ENCODE data around the gene ABHD16A.

Gene ABHD16A

GRCh38 chr6:31645325-31645724 lies 57.8 kb downstream of the ABHD16A start:
- Histone ChIP-seq H3K9ac (ENCODE audit: low read length) (no peak overlapping the region), H3K27me3 (ENCODE audit: control insufficient read depth, insufficient read depth, low read length) (no peaks in the 10 kb centered on the region), H3K36me3 (ENCODE audit: control insufficient read depth, insufficient read depth, low read length) (peaks cover 41% of the 10 kb centered on the region)

GRCh38 chr6:31643818-31644454 lies 59.2 kb downstream of the ABHD16A start:
- H3K36me3 ChIP-seq (ENCODE audit: control insufficient read depth, insufficient read depth, low read length): peaks cover 49% of the 10 kb centered on the region
- H3K27me3 ChIP-seq (ENCODE audit: control insufficient read depth, insufficient read depth, low read length): no peaks in the 10 kb centered on the region
- no peaks in the 10 kb centered on the region for H3K9me3 ChIP-seq (ENCODE audit: control insufficient read depth, low read length)

More at GRCh38 chr6:31645325-31645724, 57.8 kb downstream of the ABHD16A start:
- no peak overlapping the region for H3K4me3 ChIP-seq (ENCODE audit: low read length)
- H3K9me3 ChIP-seq (ENCODE audit: control insufficient read depth, low read length): no peaks in the 10 kb centered on the region
- H3K4me1 ChIP-seq (ENCODE audit: control insufficient read depth, insufficient read depth, low read length): no peaks in the 10 kb centered on the region

GRCh38 chr6:31642798-31643570 lies 60.1 kb downstream of the ABHD16A start:
- H3K36me3 ChIP-seq (ENCODE audit: control insufficient read depth, insufficient read depth, low read length): peaks cover 42% of the 10 kb centered on the region
- no peaks in the 10 kb centered on the region for H3K27me3 ChIP-seq (ENCODE audit: control insufficient read depth, insufficient read depth, low read length)
- no peak overlapping the region for H3K4me3 ChIP-seq (ENCODE audit: low read length)
- H3K9me3 ChIP-seq (ENCODE audit: control insufficient read depth, low read length): no peaks in the 10 kb centered on the region
- H3K9ac ChIP-seq (ENCODE audit: low read length): no peak overlapping the region
- H3K4me1 ChIP-seq (ENCODE audit: control insufficient read depth, insufficient read depth, low read length): no peaks in the 10 kb centered on the region

More at GRCh38 chr6:31643818-31644454, 59.2 kb downstream of the ABHD16A start:
- no peaks in the 10 kb centered on the region for H3K4me1 ChIP-seq (ENCODE audit: control insufficient read depth, insufficient read depth, low read length)
- no peak overlapping the region for H3K9ac ChIP-seq (ENCODE audit: low read length)
- H3K4me3 ChIP-seq (ENCODE audit: low read length): no peak overlapping the region

GRCh38 chr6:31641370-31641769 lies 61.8 kb downstream of the ABHD16A start:
- no peaks in the 10 kb centered on the region for H3K4me1 ChIP-seq (ENCODE audit: control insufficient read depth, insufficient read depth, low read length)
- no peak overlapping the region for H3K9ac ChIP-seq (ENCODE audit: low read length)
- peaks cover 37% of the 10 kb centered on the region for H3K36me3 ChIP-seq (ENCODE audit: control insufficient read depth, insufficient read depth, low read length)
- no peak overlapping the region for H3K4me3 ChIP-seq (ENCODE audit: low read length)
- no peaks in the 10 kb centered on the region for H3K27me3 ChIP-seq (ENCODE audit: control insufficient read depth, insufficient read depth, low read length)
- H3K9me3 ChIP-seq (ENCODE audit: control insufficient read depth, low read length): no peaks in the 10 kb centered on the region

GRCh38 chr6:31640612-31641011 lies 62.5 kb downstream of the ABHD16A start:
- Histone ChIP-seq H3K9me3 (ENCODE audit: control insufficient read depth, low read length) (no peaks in the 10 kb centered on the region), H3K4me3 (ENCODE audit: low read length) (no peak overlapping the region), H3K36me3 (ENCODE audit: control insufficient read depth, insufficient read depth, low read length) (peaks cover 35% of the 10 kb centered on the region), H3K27me3 (ENCODE audit: control insufficient read depth, insufficient read depth, low read length) (no peaks in the 10 kb centered on the region), H3K4me1 (ENCODE audit: control insufficient read depth, insufficient read depth, low read length) (no peaks in the 10 kb centered on the region), H3K9ac (ENCODE audit: low read length) (no peak overlapping the region)

GRCh38 chr6:31639449-31639861 lies 63.7 kb downstream of the ABHD16A start:
- peaks cover 25% of the 10 kb centered on the region for H3K36me3 ChIP-seq (ENCODE audit: control insufficient read depth, insufficient read depth, low read length)

GRCh38 chr6:31639043-31639442 lies 64.1 kb downstream of the ABHD16A start:
- no peak overlapping the region for H3K9ac ChIP-seq (ENCODE audit: low read length)
- peaks cover 22% of the 10 kb centered on the region for H3K36me3 ChIP-seq (ENCODE audit: control insufficient read depth, insufficient read depth, low read length)
- no peaks in the 10 kb centered on the region for H3K9me3 ChIP-seq (ENCODE audit: control insufficient read depth, low read length)
- no peak overlapping the region for H3K4me3 ChIP-seq (ENCODE audit: low read length)
- no peaks in the 10 kb centered on the region for H3K4me1 ChIP-seq (ENCODE audit: control insufficient read depth, insufficient read depth, low read length)
- no peaks in the 10 kb centered on the region for H3K27me3 ChIP-seq (ENCODE audit: control insufficient read depth, insufficient read depth, low read length)

More at GRCh38 chr6:31639449-31639861, 63.7 kb downstream of the ABHD16A start:
- no peaks in the 10 kb centered on the region for H3K9me3 ChIP-seq (ENCODE audit: control insufficient read depth, low read length)
- H3K9ac ChIP-seq (ENCODE audit: low read length): no peak overlapping the region
- H3K4me3 ChIP-seq (ENCODE audit: low read length): no peak overlapping the region
- no peaks in the 10 kb centered on the region for H3K4me1 ChIP-seq (ENCODE audit: control insufficient read depth, insufficient read depth, low read length)
- no peaks in the 10 kb centered on the region for H3K27me3 ChIP-seq (ENCODE audit: control insufficient read depth, insufficient read depth, low read length)
